ENCODE data around the gene BTBD9. TPM values are rescaled to one million over a fixed set of nuclear protein-coding genes. Genes with fewer than 3 reads are reported as not detected.

The BTBD9 gene
- total RNA-seq, 1 experiment from 2014 or later, result 4.3 TPM

- no TSS peak for BruUV-seq (replicated peaks)
Measured at GRCh38 chr6:38316099-38316868, 323.4 kb downstream of the BTBD9 start.

GRCh38 chr6:38311201-38311600 lies 328.5 kb downstream of the BTBD9 start:
- intact Hi-C loops (cut with micrococcal nuclease), result no loop called here

More at GRCh38 chr6:38316099-38316868, 323.4 kb downstream of the BTBD9 start:
- Histone ChIP-seq H3K27me3 (ENCODE audit: low read length) (no peaks in the 10 kb centered on the region), H3K79me2 (ENCODE audit: low read length) (no peaks in the 10 kb centered on the region), H3K9ac (ENCODE audit: low read length) (no peak overlapping the region), H3F3A (ENCODE audit: low read length, unreplicated experiment) (no peaks in the 10 kb centered on the region), H3K9me2 (replicated peaks; ENCODE audit: low read length) (no peaks in the 10 kb centered on the region), H2AFZ (ENCODE audit: low read length) (no peak overlapping the region), H4K20me1 (ENCODE audit: low read length) (no peaks in the 10 kb centered on the region), H3K4me2 (ENCODE audit: low read length) (no peak overlapping the region), H3K9me3 (ENCODE audit: low read length) (no peaks in the 10 kb centered on the region), H3K4me1 (ENCODE audit: insufficient read depth, low read length) (peaks cover 8% of the 10 kb centered on the region), H3K27ac (ENCODE audit: low read length) (no peak overlapping the region), H3K4me3 (ENCODE audit: low read length) (no peak overlapping the region), H3K36me3 (ENCODE audit: low read depth, low read length) (no peaks in the 10 kb centered on the region)
- CTCF ChIA-PET, result no interaction called here
- peak; percentile 56; the same call in 1 of the 2 replicates for ATAC-seq
- intact Hi-C loops (cut with micrococcal nuclease), result no loop called here
- TF ChIP-seq EZH2 (IDR thresholded peaks at IDR 0.05; ENCODE audit: low read length, unreplicated experiment) (no peak), CTCF (conservative IDR thresholded peaks at IDR 0.05; ENCODE audit: low read depth, low read length) (no peak), EZH2phosphoT487 (IDR thresholded peaks at IDR 0.05; ENCODE audit: borderline replicate concordance, low read length) (no peak)
- POLR2A ChIA-PET (ENCODE audit: unreplicated experiment), result interaction anchor here (0.6 kb wide), 1 partner anchor 498 kb away, joined by 3 read pairs; no protein-coding TSS in a partner anchor
- DNase-seq, result peak; percentile 25

More at GRCh38 chr6:38311201-38311600, 328.5 kb downstream of the BTBD9 start:
- Histone ChIP-seq H3F3A (ENCODE audit: low read length, unreplicated experiment) (no peaks in the 10 kb centered on the region), H2AFZ (ENCODE audit: low read length) (no peak overlapping the region), H3K4me1 (ENCODE audit: insufficient read depth, low read length) (peaks cover 27% of the 10 kb centered on the region), H3K27me3 (ENCODE audit: low read length) (no peaks in the 10 kb centered on the region), H3K4me2 (ENCODE audit: low read length) (no peak overlapping the region), H3K9me2 (replicated peaks; ENCODE audit: low read length) (no peaks in the 10 kb centered on the region), H3K79me2 (ENCODE audit: low read length) (no peaks in the 10 kb centered on the region), H3K9me3 (ENCODE audit: low read length) (no peaks in the 10 kb centered on the region), H3K36me3 (ENCODE audit: low read depth, low read length) (no peaks in the 10 kb centered on the region), H3K9ac (ENCODE audit: low read length) (no peak overlapping the region), H4K20me1 (ENCODE audit: low read length) (no peaks in the 10 kb centered on the region), H3K27ac (ENCODE audit: low read length) (no peak overlapping the region), H3K4me3 (ENCODE audit: low read length) (no peak overlapping the region)
- ChIA-PET POLR2A (ENCODE audit: unreplicated experiment) (no interaction called here), CTCF (no interaction called here)
- DNase-seq, result no peak
- no peak for ATAC-seq
- BruUV-seq (replicated peaks), result no TSS peak
- TF ChIP-seq CTCF (conservative IDR thresholded peaks at IDR 0.05; ENCODE audit: low read depth, low read length) (no peak), EZH2phosphoT487 (IDR thresholded peaks at IDR 0.05; ENCODE audit: borderline replicate concordance, low read length) (no peak), EZH2 (IDR thresholded peaks at IDR 0.05; ENCODE audit: low read length, unreplicated experiment) (no peak)

Measured in PC-3 (cell line).